ENCODE results near the gene TULP4.

The TULP4 gene

GRCh38 chr6:158503222-158503621, 191.0 kb downstream of the TULP4 start:
- H3K36me3 ChIP-seq (ENCODE audit: control insufficient read depth, insufficient read depth, low read length): peaks cover 21% of the 10 kb centered on the region
- H3K9ac ChIP-seq (ENCODE audit: low read depth, low read length): no peak overlapping the region
- no peaks in the 10 kb centered on the region for H3K4me1 ChIP-seq (ENCODE audit: control insufficient read depth, insufficient read depth, low read length)
- H3K9me3 ChIP-seq (ENCODE audit: control insufficient read depth, insufficient read depth, low read length): no peaks in the 10 kb centered on the region
- H3K27me3 ChIP-seq (ENCODE audit: control insufficient read depth, insufficient read depth, low read length): no peaks in the 10 kb centered on the region
- H3K4me3 ChIP-seq (ENCODE audit: low read depth, low read length): no peak overlapping the region

GRCh38 chr6:158503846-158504245, 191.6 kb downstream of the TULP4 start:
- Histone ChIP-seq H3K4me1 (ENCODE audit: control insufficient read depth, insufficient read depth, low read length) (no peaks in the 10 kb centered on the region), H3K9me3 (ENCODE audit: control insufficient read depth, insufficient read depth, low read length) (no peaks in the 10 kb centered on the region), H3K4me3 (ENCODE audit: low read depth, low read length) (no peak overlapping the region), H3K36me3 (ENCODE audit: control insufficient read depth, insufficient read depth, low read length) (peaks cover 15% of the 10 kb centered on the region), H3K9ac (ENCODE audit: low read depth, low read length) (no peak overlapping the region), H3K27me3 (ENCODE audit: control insufficient read depth, insufficient read depth, low read length) (no peaks in the 10 kb centered on the region)

- no peaks in the 10 kb centered on the region for H3K4me1 ChIP-seq (ENCODE audit: control insufficient read depth, insufficient read depth, low read length)
- H3K27me3 ChIP-seq (ENCODE audit: control insufficient read depth, insufficient read depth, low read length): no peaks in the 10 kb centered on the region
- H3K9ac ChIP-seq (ENCODE audit: low read depth, low read length): no peak overlapping the region
- no peak overlapping the region for H3K4me3 ChIP-seq (ENCODE audit: low read depth, low read length)
- peaks cover 10% of the 10 kb centered on the region for H3K36me3 ChIP-seq (ENCODE audit: control insufficient read depth, insufficient read depth, low read length)
- H3K9me3 ChIP-seq (ENCODE audit: control insufficient read depth, insufficient read depth, low read length): no peaks in the 10 kb centered on the region
These were observed 192.9 kb downstream of the TULP4 start for GRCh38 chr6:158505194-158505593.

GRCh38 chr6:158506601-158507000, 194.3 kb downstream of the TULP4 start:
- Histone ChIP-seq H3K9me3 (ENCODE audit: control insufficient read depth, insufficient read depth, low read length) (no peaks in the 10 kb centered on the region), H3K4me1 (ENCODE audit: control insufficient read depth, insufficient read depth, low read length) (no peaks in the 10 kb centered on the region), H3K27me3 (ENCODE audit: control insufficient read depth, insufficient read depth, low read length) (no peaks in the 10 kb centered on the region), H3K4me3 (ENCODE audit: low read depth, low read length) (no peak overlapping the region), H3K36me3 (ENCODE audit: control insufficient read depth, insufficient read depth, low read length) (peaks cover 10% of the 10 kb centered on the region), H3K9ac (ENCODE audit: low read depth, low read length) (no peak overlapping the region)

GRCh38 chr6:158507174-158507573, 194.9 kb downstream of the TULP4 start:
- no peaks in the 10 kb centered on the region for H3K27me3 ChIP-seq (ENCODE audit: control insufficient read depth, insufficient read depth, low read length)
- peaks cover 10% of the 10 kb centered on the region for H3K36me3 ChIP-seq (ENCODE audit: control insufficient read depth, insufficient read depth, low read length)
- no peaks in the 10 kb centered on the region for H3K9me3 ChIP-seq (ENCODE audit: control insufficient read depth, insufficient read depth, low read length)
- no peaks in the 10 kb centered on the region for H3K4me1 ChIP-seq (ENCODE audit: control insufficient read depth, insufficient read depth, low read length)
- no peak overlapping the region for H3K4me3 ChIP-seq (ENCODE audit: low read depth, low read length)
- H3K9ac ChIP-seq (ENCODE audit: low read depth, low read length): no peak overlapping the region

GRCh38 chr6:158508450-158508849, 196.2 kb downstream of the TULP4 start:
- no peak overlapping the region for H3K9ac ChIP-seq (ENCODE audit: low read depth, low read length)
- H3K36me3 ChIP-seq (ENCODE audit: control insufficient read depth, insufficient read depth, low read length): peaks cover 6% of the 10 kb centered on the region
- no peak overlapping the region for H3K4me3 ChIP-seq (ENCODE audit: low read depth, low read length)
- no peaks in the 10 kb centered on the region for H3K9me3 ChIP-seq (ENCODE audit: control insufficient read depth, insufficient read depth, low read length)
- H3K4me1 ChIP-seq (ENCODE audit: control insufficient read depth, insufficient read depth, low read length): no peaks in the 10 kb centered on the region
- no peaks in the 10 kb centered on the region for H3K27me3 ChIP-seq (ENCODE audit: control insufficient read depth, insufficient read depth, low read length)

- H3K9me3 ChIP-seq (ENCODE audit: control insufficient read depth, insufficient read depth, low read length): no peaks in the 10 kb centered on the region
- H3K4me3 ChIP-seq (ENCODE audit: low read depth, low read length): no peak overlapping the region
- H3K36me3 ChIP-seq (ENCODE audit: control insufficient read depth, insufficient read depth, low read length): peaks cover 6% of the 10 kb centered on the region
- no peak overlapping the region for H3K9ac ChIP-seq (ENCODE audit: low read depth, low read length)
- no peaks in the 10 kb centered on the region for H3K4me1 ChIP-seq (ENCODE audit: control insufficient read depth, insufficient read depth, low read length)
- no peaks in the 10 kb centered on the region for H3K27me3 ChIP-seq (ENCODE audit: control insufficient read depth, insufficient read depth, low read length)
These were observed 197.2 kb downstream of the TULP4 start for GRCh38 chr6:158509465-158509864.

- Histone ChIP-seq H3K4me3 (ENCODE audit: low read depth, low read length) (no peak overlapping the region), H3K36me3 (ENCODE audit: control insufficient read depth, insufficient read depth, low read length) (no peaks in the 10 kb centered on the region), H3K9me3 (ENCODE audit: control insufficient read depth, insufficient read depth, low read length) (no peaks in the 10 kb centered on the region), H3K4me1 (ENCODE audit: control insufficient read depth, insufficient read depth, low read length) (no peaks in the 10 kb centered on the region), H3K27me3 (ENCODE audit: control insufficient read depth, insufficient read depth, low read length) (no peaks in the 10 kb centered on the region), H3K9ac (ENCODE audit: low read depth, low read length) (no peak overlapping the region)
These were observed 200.5 kb downstream of the TULP4 start for GRCh38 chr6:158512809-158513208.

- H3K4me1 ChIP-seq (ENCODE audit: control insufficient read depth, insufficient read depth, low read length): no peaks in the 10 kb centered on the region
- no peak overlapping the region for H3K4me3 ChIP-seq (ENCODE audit: low read depth, low read length)
- no peaks in the 10 kb centered on the region for H3K9me3 ChIP-seq (ENCODE audit: control insufficient read depth, insufficient read depth, low read length)
- H3K9ac ChIP-seq (ENCODE audit: low read depth, low read length): no peak overlapping the region
- H3K36me3 ChIP-seq (ENCODE audit: control insufficient read depth, insufficient read depth, low read length): no peaks in the 10 kb centered on the region
- H3K27me3 ChIP-seq (ENCODE audit: control insufficient read depth, insufficient read depth, low read length): no peaks in the 10 kb centered on the region
These were observed 201.9 kb downstream of the TULP4 start for GRCh38 chr6:158514176-158514575.

- Histone ChIP-seq H3K4me3 (ENCODE audit: low read depth, low read length) (no peak overlapping the region), H3K4me1 (ENCODE audit: control insufficient read depth, insufficient read depth, low read length) (no peaks in the 10 kb centered on the region), H3K27me3 (ENCODE audit: control insufficient read depth, insufficient read depth, low read length) (no peaks in the 10 kb centered on the region), H3K36me3 (ENCODE audit: control insufficient read depth, insufficient read depth, low read length) (no peaks in the 10 kb centered on the region), H3K9ac (ENCODE audit: low read depth, low read length) (no peak overlapping the region), H3K9me3 (ENCODE audit: control insufficient read depth, insufficient read depth, low read length) (no peaks in the 10 kb centered on the region)
These were observed 202.7 kb downstream of the TULP4 start for GRCh38 chr6:158514991-158515390.

- H3K27me3 ChIP-seq (ENCODE audit: control insufficient read depth, insufficient read depth, low read length): no peaks in the 10 kb centered on the region
- no peaks in the 10 kb centered on the region for H3K9me3 ChIP-seq (ENCODE audit: control insufficient read depth, insufficient read depth, low read length)
- no peaks in the 10 kb centered on the region for H3K4me1 ChIP-seq (ENCODE audit: control insufficient read depth, insufficient read depth, low read length)
- H3K36me3 ChIP-seq (ENCODE audit: control insufficient read depth, insufficient read depth, low read length): no peaks in the 10 kb centered on the region
- no peak overlapping the region for H3K9ac ChIP-seq (ENCODE audit: low read depth, low read length)
- H3K4me3 ChIP-seq (ENCODE audit: low read depth, low read length): no peak overlapping the region
These were observed 203.8 kb downstream of the TULP4 start for GRCh38 chr6:158516098-158516497.

GRCh38 chr6:158517038-158517437, 204.8 kb downstream of the TULP4 start:
- no peaks in the 10 kb centered on the region for H3K9me3 ChIP-seq (ENCODE audit: control insufficient read depth, insufficient read depth, low read length)
- no peak overlapping the region for H3K4me3 ChIP-seq (ENCODE audit: low read depth, low read length)
- no peak overlapping the region for H3K9ac ChIP-seq (ENCODE audit: low read depth, low read length)
- H3K4me1 ChIP-seq (ENCODE audit: control insufficient read depth, insufficient read depth, low read length): no peaks in the 10 kb centered on the region
- no peaks in the 10 kb centered on the region for H3K36me3 ChIP-seq (ENCODE audit: control insufficient read depth, insufficient read depth, low read length)
- H3K27me3 ChIP-seq (ENCODE audit: control insufficient read depth, insufficient read depth, low read length): no peaks in the 10 kb centered on the region

GRCh38 chr6:158517581-158517980, 205.3 kb downstream of the TULP4 start:
- no peaks in the 10 kb centered on the region for H3K36me3 ChIP-seq (ENCODE audit: control insufficient read depth, insufficient read depth, low read length)
- H3K9me3 ChIP-seq (ENCODE audit: control insufficient read depth, insufficient read depth, low read length): no peaks in the 10 kb centered on the region
- H3K4me3 ChIP-seq (ENCODE audit: low read depth, low read length): no peak overlapping the region
- H3K27me3 ChIP-seq (ENCODE audit: control insufficient read depth, insufficient read depth, low read length): no peaks in the 10 kb centered on the region
- no peaks in the 10 kb centered on the region for H3K4me1 ChIP-seq (ENCODE audit: control insufficient read depth, insufficient read depth, low read length)
- no peak overlapping the region for H3K9ac ChIP-seq (ENCODE audit: low read depth, low read length)
